Fibroblast of the aortic adventitia (primary cell): ENCODE measurements around the gene ABCB9. TPM values are rescaled to one million over a fixed set of nuclear protein-coding genes. Genes with fewer than 3 reads are reported as not detected.

Experiments used
- DNase-seq: peaks from one replicate; pipeline ENCODE4 v3.0.0-alpha.2; 2010; ENCODE audit warnings: low read depth
- H3K4me3 ChIP-seq: 2 replicates; pipeline ENCODE4 v1.5.1; 2011; ENCODE audit warnings: low read depth, mild to moderate bottlenecking, control low read depth, low read length, moderate library complexity
- total RNA-seq: library from RNA; depleted of rRNA; stranded (reverse); fragments of >200 nt; gene quantifications from 2 replicates; pipeline ENCODE4 v1.2.3, GENCODE V29; 2012; ENCODE audit warnings: low replicate concordance
- TF ChIP-seq, protein P1 (sequence below): IDR thresholded peaks from 2 replicates; pipeline ENCODE4 v1.5.1; 2011; ENCODE audit warnings: mild to moderate bottlenecking, low read length, control low read depth, inconsistent platforms; ENCODE audit not compliant: insufficient read depth

The ABCB9 gene
- total RNA-seq, 1 donor, result 10.3 TPM

DNA sequence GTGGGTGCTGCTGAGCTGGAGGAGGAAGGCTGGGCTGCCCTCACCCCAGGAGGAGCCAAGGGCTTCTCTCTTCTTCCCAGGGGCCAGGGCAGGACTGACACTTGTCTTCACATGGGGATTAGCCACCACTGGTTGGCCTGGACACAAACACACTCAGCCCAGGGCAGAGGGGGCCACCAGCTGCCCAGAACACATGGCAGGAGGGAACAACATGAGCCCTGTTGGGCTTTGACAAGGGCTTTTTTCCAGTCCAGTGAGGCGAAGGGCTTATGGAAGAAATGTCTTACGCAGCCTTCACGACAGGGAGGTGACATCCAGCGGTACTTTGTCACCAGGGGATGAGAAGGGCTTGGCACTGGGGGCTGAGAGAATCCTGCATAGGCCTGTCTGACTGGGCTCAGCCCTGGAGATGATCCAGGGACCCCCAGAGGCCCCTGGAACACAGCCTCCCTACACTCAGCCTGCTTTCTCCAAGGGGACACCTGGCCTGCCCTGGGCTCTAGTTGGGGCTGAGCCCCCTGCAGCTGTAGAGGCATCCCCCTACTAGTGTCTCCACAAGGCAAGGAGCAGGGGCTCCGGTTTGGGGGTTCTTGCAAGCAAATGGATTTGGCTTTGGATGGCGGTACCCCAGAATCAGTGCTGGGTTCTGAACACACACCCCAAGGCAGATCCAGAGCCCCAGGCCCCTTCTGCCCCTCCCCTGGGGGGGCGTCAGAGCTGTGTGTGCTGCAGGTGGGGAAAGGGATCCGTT, 33.1 kb upstream of the ABCB9 start:
- DNase-seq, result no peak
- TF ChIP-seq, protein P1, sequence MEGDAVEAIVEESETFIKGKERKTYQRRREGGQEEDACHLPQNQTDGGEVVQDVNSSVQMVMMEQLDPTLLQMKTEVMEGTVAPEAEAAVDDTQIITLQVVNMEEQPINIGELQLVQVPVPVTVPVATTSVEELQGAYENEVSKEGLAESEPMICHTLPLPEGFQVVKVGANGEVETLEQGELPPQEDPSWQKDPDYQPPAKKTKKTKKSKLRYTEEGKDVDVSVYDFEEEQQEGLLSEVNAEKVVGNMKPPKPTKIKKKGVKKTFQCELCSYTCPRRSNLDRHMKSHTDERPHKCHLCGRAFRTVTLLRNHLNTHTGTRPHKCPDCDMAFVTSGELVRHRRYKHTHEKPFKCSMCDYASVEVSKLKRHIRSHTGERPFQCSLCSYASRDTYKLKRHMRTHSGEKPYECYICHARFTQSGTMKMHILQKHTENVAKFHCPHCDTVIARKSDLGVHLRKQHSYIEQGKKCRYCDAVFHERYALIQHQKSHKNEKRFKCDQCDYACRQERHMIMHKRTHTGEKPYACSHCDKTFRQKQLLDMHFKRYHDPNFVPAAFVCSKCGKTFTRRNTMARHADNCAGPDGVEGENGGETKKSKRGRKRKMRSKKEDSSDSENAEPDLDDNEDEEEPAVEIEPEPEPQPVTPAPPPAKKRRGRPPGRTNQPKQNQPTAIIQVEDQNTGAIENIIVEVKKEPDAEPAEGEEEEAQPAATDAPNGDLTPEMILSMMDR, result no peak
- H3K4me3 ChIP-seq, result no peak overlapping the region

DNA sequence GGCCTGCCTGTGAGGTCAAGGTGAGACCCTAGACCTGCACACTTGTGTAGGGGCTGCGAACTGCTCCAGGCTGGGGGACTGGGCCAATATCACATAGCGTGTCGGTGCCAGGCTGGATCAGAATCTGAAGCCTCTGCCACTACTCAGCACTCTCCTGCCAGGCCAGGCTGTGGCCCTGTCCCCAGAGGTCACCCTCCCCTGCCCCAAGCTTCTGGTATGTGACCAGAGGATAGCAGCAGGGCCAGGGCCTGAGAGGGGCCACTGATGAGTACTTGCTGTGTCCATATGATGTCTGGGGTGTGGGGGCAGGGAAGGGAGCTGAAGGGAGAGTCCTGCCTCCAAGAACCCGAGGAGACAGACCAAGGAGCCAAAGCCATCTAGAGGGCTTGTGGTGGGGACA, 32.1 kb upstream of the ABCB9 start:
- no peak for DNase-seq

DNA sequence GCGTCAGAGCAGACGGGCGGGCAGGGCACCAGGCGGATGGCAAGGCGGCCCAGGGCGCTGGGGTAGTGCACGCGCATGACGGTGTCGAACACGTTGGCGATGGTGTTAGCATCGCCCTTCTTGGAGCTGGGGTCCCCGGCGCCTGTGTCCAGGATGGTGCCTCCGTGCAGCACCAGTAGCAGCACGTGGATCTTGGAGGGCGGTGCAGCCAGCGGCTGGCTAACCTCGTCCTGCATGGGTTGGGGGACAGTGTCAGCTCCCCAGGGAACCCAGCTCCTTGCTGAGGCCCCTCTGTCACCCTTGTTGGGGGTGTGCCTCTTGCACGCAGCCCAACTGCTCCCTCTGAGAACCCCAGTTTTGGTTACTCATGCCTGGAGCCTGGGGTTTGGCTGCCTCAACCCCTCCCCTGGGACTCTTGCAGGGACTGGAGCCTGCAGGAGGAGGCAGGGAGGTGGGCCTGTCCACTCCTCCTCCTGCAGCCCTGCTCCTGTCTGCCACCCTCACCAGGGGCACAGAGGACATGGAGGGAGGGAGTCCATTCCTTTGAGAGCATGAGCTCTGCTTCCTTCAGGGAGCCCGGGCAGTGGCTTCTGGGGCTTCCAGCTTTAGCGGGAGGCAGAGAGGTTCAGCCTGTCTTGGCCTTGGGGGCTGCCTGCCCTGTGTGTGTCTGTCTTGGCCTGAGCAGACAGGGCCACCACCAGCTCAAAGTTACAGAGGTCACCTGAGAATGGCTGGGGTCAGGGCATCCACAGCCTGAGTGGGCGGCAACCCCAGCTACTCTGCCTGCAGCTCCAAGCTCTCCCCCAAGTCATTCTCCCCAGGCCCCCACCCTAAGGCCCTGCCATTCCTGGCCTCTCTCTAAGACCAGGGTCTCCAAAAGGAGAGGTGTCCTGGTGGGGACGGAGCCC, 31.3 kb upstream of the ABCB9 start:
- DNase-seq, result no peak
- no peak overlapping the region for H3K4me3 ChIP-seq
- TF ChIP-seq, protein P1, result no peak

More for the DNA sequence above, 32.1 kb upstream of the ABCB9 start:
- TF ChIP-seq, protein P1, result no peak
- H3K4me3 ChIP-seq, result no peak overlapping the region

DNA sequence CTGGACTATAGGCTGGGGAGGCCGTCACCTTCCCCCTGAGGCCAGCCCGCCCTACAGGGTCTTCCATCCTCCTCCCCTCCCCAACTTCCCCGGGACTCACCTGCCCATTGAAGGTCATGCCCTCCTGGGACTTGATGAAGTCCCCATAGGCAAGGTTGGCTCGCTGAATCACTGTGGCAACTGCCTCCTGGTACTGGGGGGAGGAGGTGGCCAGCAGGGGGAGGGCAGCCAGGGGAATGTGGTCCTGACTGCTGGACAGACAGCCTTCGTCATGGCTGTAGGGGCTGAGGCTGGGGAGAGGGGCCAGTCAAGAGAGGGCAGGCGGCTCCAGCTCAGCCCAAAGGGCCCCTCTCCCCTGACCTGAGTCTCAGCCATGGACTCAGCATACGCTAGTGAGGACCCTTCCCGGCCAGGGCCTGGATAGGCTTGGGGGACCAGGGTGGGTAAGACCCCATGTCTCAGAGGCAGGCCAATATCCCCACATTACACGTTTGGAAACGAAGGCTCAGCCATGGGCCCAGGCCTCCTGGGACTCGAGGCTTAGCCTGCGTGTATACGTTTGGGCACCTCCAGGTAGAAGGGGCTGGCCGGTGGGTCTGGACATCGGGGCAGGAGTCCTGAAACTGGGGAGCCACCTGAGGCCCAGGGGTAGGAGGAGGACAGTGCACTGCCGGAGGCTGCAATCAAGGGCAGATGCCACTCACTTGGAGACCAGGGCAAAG, 30.5 kb upstream of the ABCB9 start:
- H3K4me3 ChIP-seq, result no peak overlapping the region
- TF ChIP-seq, protein P1, result no peak
- no peak for DNase-seq

DNA sequence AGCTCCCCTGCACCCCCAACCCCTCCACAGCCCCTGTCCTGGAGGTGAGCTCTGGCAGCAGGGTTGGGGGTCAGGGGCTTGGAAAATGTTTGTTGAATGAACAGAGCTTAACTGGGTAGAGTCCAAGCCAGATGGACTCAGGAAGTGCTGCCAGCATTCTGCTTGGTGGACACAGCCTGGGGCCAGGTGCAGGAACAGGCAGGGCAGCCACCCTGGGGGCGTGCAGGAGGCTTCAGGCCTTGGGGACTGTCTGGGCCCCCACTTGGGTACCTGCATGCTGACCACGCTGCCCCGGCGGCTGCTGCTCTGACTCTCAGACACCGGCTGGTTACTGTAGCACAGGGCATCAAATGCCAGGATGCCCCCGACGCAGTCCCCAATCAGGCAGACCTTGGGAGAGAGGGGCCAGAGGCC, 29.9 kb upstream of the ABCB9 start:
- DNase-seq, result no peak
- TF ChIP-seq, protein P1, result no peak
- H3K4me3 ChIP-seq, result no peak overlapping the region

DNA sequence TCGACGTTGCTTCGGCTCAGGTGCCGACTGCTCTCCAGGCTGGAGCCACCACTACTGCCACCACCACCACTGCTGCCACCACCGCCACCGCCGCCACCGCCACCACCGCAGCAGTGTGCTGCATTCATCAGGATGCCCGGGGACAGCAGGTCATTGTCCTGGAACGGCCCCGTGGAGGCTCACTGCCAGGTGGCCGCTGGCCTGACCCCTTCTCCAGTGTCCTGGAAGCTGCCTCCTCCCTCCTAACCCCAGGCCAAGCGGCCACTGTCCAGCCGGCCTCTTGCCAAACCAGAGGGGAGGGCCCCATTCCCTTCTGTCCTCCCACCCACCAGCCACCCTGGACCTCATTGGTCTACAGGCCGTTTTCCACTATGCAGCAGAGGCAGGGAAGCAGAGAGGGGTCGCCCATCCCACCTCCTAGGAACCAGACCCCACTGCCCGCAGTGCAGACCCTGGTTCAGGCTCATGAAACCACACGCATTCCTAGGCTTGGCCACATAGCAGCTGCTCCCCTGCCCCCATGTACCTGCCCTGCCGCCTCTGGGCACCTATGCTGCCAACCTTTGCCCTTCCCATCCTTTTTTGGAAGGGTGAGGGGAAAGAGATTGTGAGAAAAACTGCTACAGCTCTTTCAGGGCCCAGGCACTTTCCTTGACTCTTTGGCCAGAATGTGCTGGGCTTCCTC, 29.4 kb upstream of the ABCB9 start:
- H3K4me3 ChIP-seq, result no peak overlapping the region
- TF ChIP-seq, protein P1, result no peak
- no peak for DNase-seq
